Trophoblast cell (in vitro differentiated cells and primary cell): ENCODE results near the gene CCL17.

Experiments
- DNase-seq, 2 donors: peaks; one replicate each; pipeline ENCODE4 v3.0.0-alpha.2; 2016
- H2AFZ ChIP-seq: 2 replicates; pipeline ENCODE4 v1.6.1; 2013; ENCODE audit warnings: low read length, moderate library complexity, mild to moderate bottlenecking; ENCODE audit not compliant: insufficient read depth, poor library complexity
- H2AK5ac ChIP-seq: 2 replicates; pipeline ENCODE4 v1.6.1; 2013; ENCODE audit warnings: mild to moderate bottlenecking, low read length
- H2BK120ac ChIP-seq: 2 replicates; pipeline ENCODE4 v1.6.1; 2013; ENCODE audit warnings: low read length, mild to moderate bottlenecking, moderate library complexity; ENCODE audit not compliant: insufficient read depth, poor library complexity
- H2BK12ac ChIP-seq: 2 replicates; pipeline ENCODE4 v1.6.1; 2013; ENCODE audit warnings: mild to moderate bottlenecking, low read length, moderate library complexity
- H2BK5ac ChIP-seq: 2 replicates; pipeline ENCODE4 v1.6.1; 2013; ENCODE audit warnings: low read length, low read depth, moderate library complexity, mild to moderate bottlenecking; ENCODE audit not compliant: poor library complexity
- H3K14ac ChIP-seq: 2 replicates; pipeline ENCODE4 v1.6.1; 2013; ENCODE audit warnings: mild to moderate bottlenecking, low read length
- H3K18ac ChIP-seq: 2 replicates; pipeline ENCODE4 v1.6.1; 2013; ENCODE audit warnings: mild to moderate bottlenecking, low read length
- H3K23ac ChIP-seq: 2 replicates; pipeline ENCODE4 v1.6.1; 2013; ENCODE audit warnings: low read length
- H3K27ac ChIP-seq: 2 replicates; pipeline ENCODE4 v1.5.1; 2013; ENCODE audit warnings: low read depth, mild to moderate bottlenecking, inconsistent platforms, low read length, moderate library complexity
- H3K27me3 ChIP-seq: 2 replicates; pipeline ENCODE4 v1.6.1; 2013; ENCODE audit warnings: inconsistent platforms, mild to moderate bottlenecking, low read length, moderate library complexity; ENCODE audit not compliant: insufficient read depth
- H3K36me3 ChIP-seq, 2 experiments: 1 replicate in 1 of 2; 2 replicates in 1 of 2; pipeline ENCODE4 v1.6.1; 2013; ENCODE audit warnings: low read length in 2 of 2, mild to moderate bottlenecking in 2 of 2, moderate library complexity in 1 of 2; ENCODE audit not compliant: insufficient read depth in 2 of 2, control insufficient read depth in 1 of 2
- H3K4ac ChIP-seq: 2 replicates; pipeline ENCODE4 v1.6.1; 2013; ENCODE audit warnings: low read depth, mild to moderate bottlenecking, low read length, moderate library complexity
- H3K4me1 ChIP-seq, 2 experiments: 1 replicate in 1 of 2; 2 replicates in 1 of 2; pipeline ENCODE4 v1.6.1; 2013; ENCODE audit warnings: low read length in 2 of 2, mild to moderate bottlenecking in 2 of 2, moderate library complexity in 1 of 2; ENCODE audit not compliant: insufficient read depth in 2 of 2, control insufficient read depth in 1 of 2
- H3K4me2 ChIP-seq: 2 replicates; pipeline ENCODE4 v1.6.1; 2013; ENCODE audit warnings: inconsistent platforms, mild to moderate bottlenecking, low read length, moderate library complexity
- H3K4me3 ChIP-seq: 2 replicates; pipeline ENCODE4 v1.5.1; 2013; ENCODE audit warnings: mild to moderate bottlenecking, low read depth, low read length, inconsistent platforms
- H3K79me1 ChIP-seq: one replicate; pipeline ENCODE4 v1.6.1; 2013; ENCODE audit warnings: low read length
- H3K79me2 ChIP-seq: 2 replicates; pipeline ENCODE4 v1.6.1; 2013; ENCODE audit warnings: low read length, mild to moderate bottlenecking; ENCODE audit not compliant: control insufficient read depth, insufficient read depth, poor library complexity
- H3K9ac ChIP-seq: 2 replicates; pipeline ENCODE4 v1.6.1; 2013; ENCODE audit warnings: mild to moderate bottlenecking, low read length
- H3K9me3 ChIP-seq: 2 replicates; pipeline ENCODE4 v1.6.1; 2013; ENCODE audit warnings: low read depth, mild to moderate bottlenecking, control low read depth, inconsistent platforms, low read length; ENCODE audit not compliant: insufficient read depth
- H4K12ac ChIP-seq: 2 replicates; pipeline ENCODE4 v1.6.1; 2013; ENCODE audit warnings: low read depth, mild to moderate bottlenecking, low read length, moderate library complexity
- H4K8ac ChIP-seq: 2 replicates; pipeline ENCODE4 v1.6.1; 2013; ENCODE audit warnings: low read depth, mild to moderate bottlenecking, low read length, moderate library complexity
- H4K91ac ChIP-seq: one replicate; pipeline ENCODE4 v1.6.1; 2013; ENCODE audit warnings: low read depth, mild to moderate bottlenecking, low read length, moderate library complexity
- WGBS: extraction: QIAGEN DNeasy Blood & Tissue Kit; methylation state at CpG from one replicate; pipeline ENCODE4 v1.1.7; 2013; ENCODE audit warnings: missing lambda C conversion rate; ENCODE audit not compliant: insufficient read length, insufficient coverage; ENCODE audit errors: extremely low coverage; 5-methylcytosine and 5-hydroxymethylcytosine counted together

CCL17 gene

DNA sequence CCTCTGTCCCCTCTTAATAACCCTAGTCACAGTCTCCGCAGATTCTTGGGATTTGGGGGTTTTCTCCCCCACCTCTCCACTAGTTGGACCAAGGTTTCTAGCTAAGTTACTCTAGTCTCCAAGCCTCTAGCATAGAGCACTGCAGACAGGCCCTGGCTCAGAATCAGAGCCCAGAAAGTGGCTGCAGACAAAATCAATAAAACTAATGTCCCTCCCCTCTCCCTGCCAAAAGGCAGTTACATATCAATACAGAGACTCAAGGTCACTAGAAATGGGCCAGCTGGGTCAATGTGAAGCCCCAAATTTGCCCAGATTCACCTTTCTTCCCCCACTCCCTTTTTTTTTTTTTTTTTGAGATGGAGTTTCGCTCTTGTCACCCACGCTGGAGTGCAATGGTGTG lies 40.4 kb upstream of the CCL17 start:
- no peak for DNase-seq
- Histone ChIP-seq H3K23ac (no peak overlapping the region), H4K91ac (no peak overlapping the region), H3K4me1 (no peaks in the 10 kb centered on the region), H2BK12ac (no peak overlapping the region), H3K27ac (no peak overlapping the region), H3K27me3 (no peaks in the 10 kb centered on the region), H3K18ac (no peak overlapping the region), H4K8ac (no peak overlapping the region), H3K79me1 (no peaks in the 10 kb centered on the region), H3K9me3 (peaks cover 3% of the 10 kb centered on the region), H2BK120ac (no peak overlapping the region), H3K4me3 (no peak overlapping the region), H3K36me3 (no peaks in the 10 kb centered on the region), H3K79me2 (no peaks in the 10 kb centered on the region), H4K12ac (no peak overlapping the region), H2BK5ac (no peak overlapping the region), H2AK5ac (no peak overlapping the region), H3K9ac (no peak overlapping the region), H2AFZ (no peak overlapping the region), H3K4me2 (no peak overlapping the region), H3K4ac (no peak overlapping the region), H3K14ac (no peak overlapping the region)
- no CpG with 5 or more reads among the region's 3 CpGs for WGBS

DNA sequence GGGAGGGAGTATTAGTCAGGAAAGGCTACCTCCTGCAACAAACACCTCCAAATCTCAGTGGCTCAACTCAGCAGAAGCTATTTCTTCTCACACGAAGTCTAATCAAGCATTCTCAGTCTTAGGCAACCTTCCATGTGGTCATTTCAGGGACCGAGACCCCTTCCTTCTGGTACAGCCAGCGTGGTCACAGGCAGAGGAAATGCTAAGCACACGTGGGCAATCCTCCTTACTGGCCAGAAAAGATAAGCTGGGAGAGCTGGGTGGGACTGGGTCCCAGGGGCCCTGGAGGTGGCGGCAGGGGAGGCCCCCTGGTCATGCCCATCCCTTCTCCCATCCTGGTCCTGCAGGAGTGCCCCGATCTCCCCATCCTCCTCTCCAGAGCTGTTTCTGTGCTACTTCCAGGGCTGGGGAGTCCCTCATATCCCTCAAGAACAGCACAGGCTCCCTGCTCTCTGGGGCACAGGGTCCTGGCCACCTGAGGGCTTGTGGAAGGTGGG lies 38.0 kb upstream of the CCL17 start:
- Histone ChIP-seq H3K14ac (no peak overlapping the region), H3K18ac (no peak overlapping the region), H2AFZ (no peak overlapping the region), H2BK5ac (no peak overlapping the region), H3K27ac (no peak overlapping the region), H3K9ac (no peak overlapping the region), H3K23ac (no peak overlapping the region), H3K4me3 (no peak overlapping the region), H4K91ac (no peak overlapping the region), H3K4ac (no peak overlapping the region), H3K79me2 (no peaks in the 10 kb centered on the region), H3K4me1 (no peaks in the 10 kb centered on the region), H2AK5ac (no peak overlapping the region), H3K79me1 (no peaks in the 10 kb centered on the region), H4K8ac (no peak overlapping the region), H3K4me2 (no peak overlapping the region), H2BK12ac (no peak overlapping the region), H3K27me3 (no peaks in the 10 kb centered on the region), H2BK120ac (no peak overlapping the region), H3K36me3 (no peaks in the 10 kb centered on the region), H3K9me3 (no peaks in the 10 kb centered on the region), H4K12ac (no peak overlapping the region)
- WGBS: no CpG with 5 or more reads among the region's 6 CpGs
- DNase-seq: no peak

DNA sequence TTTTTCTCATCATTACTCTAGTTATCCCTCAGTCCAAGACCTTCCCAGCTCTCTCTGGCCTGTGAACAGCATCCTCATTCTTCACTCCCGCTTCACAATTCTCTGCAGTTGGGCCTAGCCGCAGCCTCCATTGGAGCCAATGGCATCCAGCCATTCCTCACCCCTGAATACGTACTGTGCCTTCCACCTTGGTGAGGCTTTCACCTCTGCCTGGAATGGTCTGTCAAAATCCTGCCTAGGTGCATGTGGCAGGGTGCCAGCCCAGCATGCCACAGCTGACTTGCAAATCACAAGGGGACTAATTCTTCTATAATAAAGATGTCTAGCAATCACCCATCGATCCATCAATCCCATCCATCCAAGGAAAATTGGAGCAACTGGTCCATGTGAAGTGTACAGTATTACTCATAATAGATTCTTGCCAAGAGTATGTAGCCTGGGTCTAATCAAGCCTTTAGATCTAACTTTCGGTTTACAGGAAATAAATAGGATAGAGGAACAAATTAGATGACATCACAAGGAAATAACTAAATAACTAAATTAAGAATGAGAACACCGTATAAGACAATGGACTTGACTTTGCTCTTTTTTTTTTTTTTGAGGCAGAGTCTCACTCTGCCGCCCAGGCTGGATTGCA lies 37.3 kb upstream of the CCL17 start:
- no peak overlapping the region for H2BK12ac ChIP-seq
- H4K8ac ChIP-seq: no peak overlapping the region
- H2BK5ac ChIP-seq: no peak overlapping the region
- peaks cover 4% of the 10 kb centered on the region in 2 experiments for H3K4me1 ChIP-seq
- H3K23ac ChIP-seq: no peak overlapping the region
- H3K79me1 ChIP-seq: peaks cover 2% of the 10 kb centered on the region
- H2AK5ac ChIP-seq: no peak overlapping the region
- no peak overlapping the region for H3K27ac ChIP-seq
- H3K27me3 ChIP-seq: no peaks in the 10 kb centered on the region
- no peak overlapping the region for H3K9ac ChIP-seq
- no peak overlapping the region for H3K4ac ChIP-seq
- no peaks in the 10 kb centered on the region for H3K9me3 ChIP-seq
- H2BK120ac ChIP-seq: no peak overlapping the region
- no peak overlapping the region for H3K4me2 ChIP-seq
- no peak overlapping the region for H4K12ac ChIP-seq
- no peak overlapping the region for H2AFZ ChIP-seq
- WGBS: no CpG with 5 or more reads among the region's 7 CpGs
- H3K4me3 ChIP-seq: no peak overlapping the region
- H4K91ac ChIP-seq: no peak overlapping the region
- no peak overlapping the region for H3K18ac ChIP-seq
- DNase-seq: no peak
- H3K79me2 ChIP-seq: no peaks in the 10 kb centered on the region
- H3K36me3 ChIP-seq: no peaks in the 10 kb centered on the region
- no peak overlapping the region for H3K14ac ChIP-seq

DNA sequence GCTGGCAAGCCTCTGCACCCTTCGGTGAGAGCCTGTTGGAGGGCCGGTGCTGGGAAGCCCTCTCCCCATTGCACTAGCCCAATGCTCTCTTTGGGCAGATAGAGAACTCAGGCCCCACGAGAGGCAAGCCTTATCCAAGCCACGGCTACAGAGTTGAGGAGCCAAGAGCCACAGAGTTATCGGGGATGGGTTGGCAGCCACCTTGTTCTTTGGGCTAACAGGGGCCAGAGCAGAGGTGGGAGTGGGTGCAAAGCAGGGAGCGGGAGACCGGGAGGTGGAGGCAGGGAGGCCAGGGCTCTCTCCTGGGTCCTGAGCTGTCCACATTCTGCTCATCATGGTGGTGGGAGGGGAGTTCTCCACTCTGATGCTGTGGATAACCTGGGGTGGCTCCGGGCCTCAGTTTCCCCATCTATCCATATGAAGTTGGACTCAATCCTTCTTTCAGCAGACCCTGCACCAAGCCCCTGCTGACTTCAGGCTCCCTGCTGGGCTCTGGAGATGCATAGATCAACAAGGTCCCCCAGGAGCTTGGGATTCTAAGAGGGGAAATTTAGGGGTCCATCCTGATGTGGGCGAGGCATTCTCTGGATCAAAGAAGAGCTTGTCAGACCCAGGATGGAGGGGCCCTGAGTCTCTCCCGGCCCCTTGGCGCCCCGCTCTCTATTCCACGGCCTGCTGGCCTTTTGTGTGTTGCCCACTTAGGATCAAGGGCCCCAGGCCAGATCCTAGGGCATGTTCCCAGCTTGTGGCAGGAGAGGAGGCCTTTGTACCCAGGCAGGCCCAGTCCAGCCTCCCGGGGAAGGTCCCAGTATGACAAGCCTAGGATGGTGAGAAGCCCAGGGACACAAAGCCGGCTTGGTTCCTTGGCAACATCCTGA lies 32.8 kb upstream of the CCL17 start:
- Histone ChIP-seq H2BK5ac (no peak overlapping the region), H3K9ac (no peak overlapping the region), H4K8ac (no peak overlapping the region), H3K79me2 (no peaks in the 10 kb centered on the region), H3K27ac (no peak overlapping the region), H3K27me3 (no peaks in the 10 kb centered on the region), H3K79me1 (peaks cover 8% of the 10 kb centered on the region), H4K12ac (no peak overlapping the region), H2BK12ac (no peak overlapping the region), H2BK120ac (no peak overlapping the region), H3K36me3 (no peaks in the 10 kb centered on the region), H2AFZ (no peak overlapping the region), H3K4me3 (no peak overlapping the region), H3K9me3 (no peaks in the 10 kb centered on the region), H3K4me2 (no peak overlapping the region), H3K4ac (no peak overlapping the region), H2AK5ac (no peak overlapping the region), H3K23ac (no peak overlapping the region), H3K14ac (no peak overlapping the region), H3K4me1 (peaks cover 21 to 25% of the 10 kb centered on the region in 2 experiments), H4K91ac (peak overlapping the region; percentile 37), H3K18ac (no peak overlapping the region)
- no CpG with 5 or more reads among the region's 15 CpGs for WGBS
- no peak for DNase-seq
